Heart left ventricle (tissue), 13 donors: Measurements from ENCODE around the gene H19.

Experiments
- CTCF ChIP-seq, 12 donors: fragments of 200-600 bp; sonication (generic) in 4 of 12; IDR thresholded peaks; one replicate each; pipeline versions ENCODE4 v1.5.0 to v1.8.0; 2018 to 2022; ENCODE audit warnings: antibody characterized with exemption in 12 of 12, mild to moderate bottlenecking in 5 of 12
- POLR2A ChIP-seq, 2 donors: fragments of 450-650 bp; IDR thresholded peaks; one replicate each; pipeline ENCODE4 v1.6.1; 2017; ENCODE audit warnings: antibody characterized with exemption in 2 of 2, mild to moderate bottlenecking in 2 of 2, moderate library complexity in 2 of 2
- donor health status: ischemic (EF 13 %, LVEDD 7.1; RV severe dilation, severe dysfunction).
- donor health status: DM: no; HTN: yes; CAD: no.
- donor health status: DM: no; HTN: no; CAD: no.
- donor health status: ischemic (EF 25% LVEDD 6.9; RV normal size, moderate dysfunction).
- donor health status: ischemic (EF 25% LVEDD 5.7; RV mildly dilated, moderate dysfunction).
- donor health status: ischemic (EF 35%, LVEDD 5.7; RV mildly dilated, moderate dysfunction).
- donor health status: nonischemic (EF 11% LVEDD 7.7; RV severe dilation, severe dysfunction).
- donor health status: DM: yes; HTN: yes; CAD: no.
- donor health status: PGD.
- donor health status: ischemic (EF 29% LVEDD 5.4; RV normal size, mild dysfunction).
- donor health status: nonischemic (EF 23%, LVEDD 6.1; RV moderate dilation, normal function).

GRCh38 chr11:1964955-1965354 lies 32.7 kb downstream of the H19 start:
- TF ChIP-seq CTCF (IDR thresholded peaks at IDR 0.05) (no peak), POLR2A (IDR thresholded peaks at IDR 0.05) (no peak)
